Measurements from ENCODE around the gene CD200.

DNA sequence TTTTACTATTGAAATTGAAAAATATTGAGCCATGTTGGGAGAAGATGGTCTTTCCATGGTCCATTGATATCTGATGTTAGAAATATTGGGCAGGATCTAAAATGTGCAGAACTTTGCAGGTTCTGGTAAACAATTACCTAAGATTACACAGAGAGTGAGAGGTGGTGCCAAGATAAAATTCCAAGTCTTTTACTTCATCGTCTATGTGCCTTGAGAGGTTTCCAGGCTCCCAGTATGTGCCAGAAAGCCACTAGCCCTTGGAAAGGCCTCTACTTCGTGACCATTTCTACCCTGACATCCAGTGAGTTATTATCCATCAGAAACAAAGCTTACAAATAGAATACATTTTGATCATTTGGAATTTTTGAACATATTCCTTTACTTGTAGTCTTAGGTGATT, 27.6 kb downstream of the CD200 start:
- TF ChIP-seq, protein P1, sequence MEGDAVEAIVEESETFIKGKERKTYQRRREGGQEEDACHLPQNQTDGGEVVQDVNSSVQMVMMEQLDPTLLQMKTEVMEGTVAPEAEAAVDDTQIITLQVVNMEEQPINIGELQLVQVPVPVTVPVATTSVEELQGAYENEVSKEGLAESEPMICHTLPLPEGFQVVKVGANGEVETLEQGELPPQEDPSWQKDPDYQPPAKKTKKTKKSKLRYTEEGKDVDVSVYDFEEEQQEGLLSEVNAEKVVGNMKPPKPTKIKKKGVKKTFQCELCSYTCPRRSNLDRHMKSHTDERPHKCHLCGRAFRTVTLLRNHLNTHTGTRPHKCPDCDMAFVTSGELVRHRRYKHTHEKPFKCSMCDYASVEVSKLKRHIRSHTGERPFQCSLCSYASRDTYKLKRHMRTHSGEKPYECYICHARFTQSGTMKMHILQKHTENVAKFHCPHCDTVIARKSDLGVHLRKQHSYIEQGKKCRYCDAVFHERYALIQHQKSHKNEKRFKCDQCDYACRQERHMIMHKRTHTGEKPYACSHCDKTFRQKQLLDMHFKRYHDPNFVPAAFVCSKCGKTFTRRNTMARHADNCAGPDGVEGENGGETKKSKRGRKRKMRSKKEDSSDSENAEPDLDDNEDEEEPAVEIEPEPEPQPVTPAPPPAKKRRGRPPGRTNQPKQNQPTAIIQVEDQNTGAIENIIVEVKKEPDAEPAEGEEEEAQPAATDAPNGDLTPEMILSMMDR (conservative IDR thresholded peaks at IDR 0.05; ENCODE audit: low read depth, low read length): no peak
- TF ChIP-seq NFE2L2 (IDR thresholded peaks at IDR 0.05; ENCODE audit: low read depth, low read length) (no peak), POLR2A (IDR thresholded peaks at IDR 0.05; ENCODE audit: low read depth, low read length) (no peak), RFX5 (IDR thresholded peaks at IDR 0.05; ENCODE audit: low read depth, low read length) (no peak), RAD21 (IDR thresholded peaks at IDR 0.05; ENCODE audit: low read length) (no peak), MAFK (IDR thresholded peaks at IDR 0.05; ENCODE audit: low read depth, low read length) (no peak), MXI1 (IDR thresholded peaks at IDR 0.05; ENCODE audit: borderline replicate concordance, low read depth, low read length) (no peak), RCOR1 (IDR thresholded peaks at IDR 0.05; ENCODE audit: insufficient replicate concordance, low read length) (no peak), BHLHE40 (IDR thresholded peaks at IDR 0.05; ENCODE audit: low read depth, low read length) (no peak), FOS (IDR thresholded peaks at IDR 0.05; ENCODE audit: low read depth, low read length) (no peak), SMC3 (IDR thresholded peaks at IDR 0.05; ENCODE audit: low read depth, low read length) (no peak)
- TF ChIP-seq, protein P2, sequence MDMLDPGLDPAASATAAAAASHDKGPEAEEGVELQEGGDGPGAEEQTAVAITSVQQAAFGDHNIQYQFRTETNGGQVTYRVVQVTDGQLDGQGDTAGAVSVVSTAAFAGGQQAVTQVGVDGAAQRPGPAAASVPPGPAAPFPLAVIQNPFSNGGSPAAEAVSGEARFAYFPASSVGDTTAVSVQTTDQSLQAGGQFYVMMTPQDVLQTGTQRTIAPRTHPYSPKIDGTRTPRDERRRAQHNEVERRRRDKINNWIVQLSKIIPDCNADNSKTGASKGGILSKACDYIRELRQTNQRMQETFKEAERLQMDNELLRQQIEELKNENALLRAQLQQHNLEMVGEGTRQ (IDR thresholded peaks at IDR 0.05; ENCODE audit: low read depth, low read length): no peak

All from IMR-90 (cell line).